DND-41 (cell line): ENCODE results near the gene PAK1.

ENCODE experiments used
- ATAC-seq: fragments of 200-7000 bp; cut with Tn5 transposase; 3 replicates; pipeline ENCODE4 v1.9.1; 2021; ENCODE audit warnings: low read depth; ENCODE audit not compliant: insufficient read depth
- DNase-seq: peaks from one replicate; pipeline ENCODE4 v3.0.0-alpha.2; 2020
- H2AFZ ChIP-seq: 2 replicates; pipeline ENCODE4 v1.6.0; 2012; ENCODE audit warnings: low read depth, low read length
- H3K27ac ChIP-seq: 2 replicates; pipeline ENCODE4 v1.5.1; 2012; ENCODE audit warnings: low read length, inconsistent platforms
- H3K27me3 ChIP-seq: fragments of 200-600 bp; sonication (generic); 2 replicates; pipeline ENCODE4 v1.6.0; 2012; ENCODE audit warnings: low read length, mild to moderate bottlenecking, inconsistent platforms; ENCODE audit not compliant: insufficient read depth, poor library complexity
- H3K36me3 ChIP-seq: 2 replicates; pipeline ENCODE4 v1.5.1; 2012; ENCODE audit warnings: low read length, inconsistent platforms; ENCODE audit not compliant: insufficient read depth
- H3K4me1 ChIP-seq: 2 replicates; pipeline ENCODE4 v1.5.1; 2012; ENCODE audit warnings: mild to moderate bottlenecking, low read length; ENCODE audit not compliant: insufficient read depth
- H3K4me2 ChIP-seq: 2 replicates; pipeline ENCODE4 v1.6.0; 2012; ENCODE audit warnings: mild to moderate bottlenecking, moderate library complexity, low read length, inconsistent platforms; ENCODE audit not compliant: insufficient read depth
- H3K4me3 ChIP-seq, 2 experiments: fragments of 200-600 bp in 1 of 2; shearing (Covaris generic) in 1 of 2; 2 replicates each; pipeline ENCODE4 v1.5.1; 2012 to 2016; ENCODE audit warnings: inconsistent platforms in 2 of 2, low read length in 2 of 2, mild to moderate bottlenecking in 2 of 2, low read depth in 1 of 2, moderate library complexity in 1 of 2
- H3K79me2 ChIP-seq: 2 replicates; pipeline ENCODE4 v1.6.0; 2012; ENCODE audit warnings: low read length, inconsistent platforms; ENCODE audit not compliant: insufficient read depth
- H3K9ac ChIP-seq: 2 replicates; pipeline ENCODE4 v1.6.0; 2012; ENCODE audit warnings: low read depth, mild to moderate bottlenecking, inconsistent platforms, low read length, moderate library complexity
- H3K9me3 ChIP-seq: 2 replicates; pipeline ENCODE4 v1.5.1; 2012; ENCODE audit warnings: low read length, moderate library complexity, mild to moderate bottlenecking, inconsistent platforms; ENCODE audit not compliant: insufficient read depth, severe bottlenecking
- H4K20me1 ChIP-seq: 2 replicates; pipeline ENCODE4 v1.6.0; 2012; ENCODE audit warnings: low read length; ENCODE audit not compliant: insufficient read depth
- CTCF ChIP-seq: IDR thresholded peaks from 2 replicates; pipeline ENCODE4 v1.5.1; 2012; ENCODE audit warnings: borderline replicate concordance, low read length, moderate library complexity, mild to moderate bottlenecking; ENCODE audit not compliant: poor library complexity, severe bottlenecking; ENCODE audit errors: extremely low read depth
- EZH2 ChIP-seq: IDR thresholded peaks from 3 replicates; pipeline ENCODE4 v1.6.1; 2012; ENCODE audit warnings: borderline replicate concordance, low read depth, mild to moderate bottlenecking, moderate library complexity, low read length, inconsistent platforms; ENCODE audit not compliant: severe bottlenecking

The PAK1 gene

GRCh38 chr11:77276271-77276670 lies 197.6 kb downstream of the PAK1 start:
- H3K27me3 ChIP-seq = peaks cover 9% of the 10 kb centered on the region
- H3K4me1 ChIP-seq = no peaks in the 10 kb centered on the region
- no peak overlapping the region for H3K4me3 ChIP-seq
- H3K9me3 ChIP-seq = no peaks in the 10 kb centered on the region
- TF ChIP-seq EZH2 (no peak), CTCF (no peak)
- ATAC-seq (no peak), DNase-seq (no peak)
- no peaks in the 10 kb centered on the region for H3K79me2 ChIP-seq
- H2AFZ ChIP-seq = no peak overlapping the region
- no peak overlapping the region for H3K9ac ChIP-seq
- H3K4me2 ChIP-seq = no peak overlapping the region
- H4K20me1 ChIP-seq = no peaks in the 10 kb centered on the region
- no peak overlapping the region for H3K27ac ChIP-seq
- no peaks in the 10 kb centered on the region for H3K36me3 ChIP-seq
